ENCODE results near the gene PRDX5. TPM values are rescaled to one million over a fixed set of nuclear protein-coding genes. Genes with fewer than 3 reads are reported as not detected.

The PRDX5 gene
- total RNA-seq, 1 experiment from 2014 or later, result 165 TPM

- H3K9me3 Mint-ChIP-seq (ENCODE audit: low read depth, unreplicated experiment), result no peaks in the 10 kb centered on the region
- peak; percentile 87 for DNase-seq
- peak within 1 kb of the TSS; percentile 63 for H3K27ac Mint-ChIP-seq (ENCODE audit: unreplicated experiment)
- CTCF ChIA-PET, result interaction anchor here (0.6 to 2.1 kb wide), 6 partner anchors 13 to 46 kb away, joined by 3 to 8 read pairs (median 5); partner anchors contain the start of genes PLCB3, PRDX5 and TRMT112
- peaks cover 22% of the 10 kb centered on the region for H3K4me1 Mint-ChIP-seq (ENCODE audit: low read depth, unreplicated experiment)
- peak within 1 kb of the TSS; percentile 68 for H3K4me3 Mint-ChIP-seq (ENCODE audit: low read depth, unreplicated experiment)
- intact Hi-C loops (cut with micrococcal nuclease; ENCODE audit: unreplicated experiment), result no loop called here
- peaks cover 14% of the 10 kb centered on the region for H3K27me3 Mint-ChIP-seq (ENCODE audit: unreplicated experiment)
- TF ChIP-seq CTCF (IDR thresholded peaks at IDR 0.05; ENCODE audit: unreplicated experiment), result no peak
- BruUV-seq (replicated peaks), result TSS peak; percentile 89
- peaks cover 45% of the 10 kb centered on the region for H3K36me3 Mint-ChIP-seq (ENCODE audit: insufficient read depth, unreplicated experiment)
Measured at GRCh38 chr11:64284962-64285884, 32.7 kb upstream of the PRDX5 start, which contains the start of gene GPR137. Gene GPR137 (plus strand): TSS chr11:64285848. CDS start chr11:64286525, 677 bp downstream.

- peak overlapping the region; percentile 1 for H3K27ac Mint-ChIP-seq (ENCODE audit: unreplicated experiment)
- peak overlapping the region; percentile 68 for H3K4me3 Mint-ChIP-seq (ENCODE audit: low read depth, unreplicated experiment)
- CTCF ChIA-PET, result interaction anchor here (1.7 to 2.1 kb wide), 2 partner anchors 15 to 18 kb away, joined by 5 to 8 read pairs; no protein-coding TSS in a partner anchor
- peak; percentile 56 for DNase-seq
- peaks cover 48% of the 10 kb centered on the region for H3K36me3 Mint-ChIP-seq (ENCODE audit: insufficient read depth, unreplicated experiment)
- peaks cover 29% of the 10 kb centered on the region for H3K4me1 Mint-ChIP-seq (ENCODE audit: low read depth, unreplicated experiment)
- no peak for TF ChIP-seq CTCF (IDR thresholded peaks at IDR 0.05; ENCODE audit: unreplicated experiment)
- no peaks in the 10 kb centered on the region for H3K9me3 Mint-ChIP-seq (ENCODE audit: low read depth, unreplicated experiment)
- H3K27me3 Mint-ChIP-seq (ENCODE audit: unreplicated experiment), result peaks cover 23% of the 10 kb centered on the region
- BruUV-seq (replicated peaks), result no TSS peak
- intact Hi-C loops (cut with micrococcal nuclease; ENCODE audit: unreplicated experiment), result no loop called here
Measured at GRCh38 chr11:64285885-64286800, 31.8 kb upstream of the PRDX5 start.

- CTCF ChIA-PET, result no interaction called here
- Mint-ChIP-seq H3K4me3 (ENCODE audit: low read depth, unreplicated experiment) (peak overlapping the region; percentile 68), H3K36me3 (ENCODE audit: insufficient read depth, unreplicated experiment) (peaks cover 43% of the 10 kb centered on the region), H3K27ac (ENCODE audit: unreplicated experiment) (peak overlapping the region; percentile 1), H3K4me1 (ENCODE audit: low read depth, unreplicated experiment) (peaks cover 23% of the 10 kb centered on the region), H3K9me3 (ENCODE audit: low read depth, unreplicated experiment) (no peaks in the 10 kb centered on the region), H3K27me3 (ENCODE audit: unreplicated experiment) (peaks cover 25% of the 10 kb centered on the region)
- TF ChIP-seq CTCF (IDR thresholded peaks at IDR 0.05; ENCODE audit: unreplicated experiment), result no peak
- intact Hi-C loops (cut with micrococcal nuclease; ENCODE audit: unreplicated experiment), result no loop called here
- DNase-seq, result no peak
- BruUV-seq (replicated peaks), result no TSS peak
Measured at GRCh38 chr11:64286801-64287159, 31.1 kb upstream of the PRDX5 start.

GRCh38 chr11:64287676-64288352 lies 30.1 kb upstream of the PRDX5 start:
- Mint-ChIP-seq H3K9me3 (ENCODE audit: low read depth, unreplicated experiment) (no peaks in the 10 kb centered on the region), H3K27me3 (ENCODE audit: unreplicated experiment) (peaks cover 35% of the 10 kb centered on the region), H3K4me3 (ENCODE audit: low read depth, unreplicated experiment) (no peak overlapping the region), H3K36me3 (ENCODE audit: insufficient read depth, unreplicated experiment) (peaks cover 34% of the 10 kb centered on the region), H3K27ac (ENCODE audit: unreplicated experiment) (no peak overlapping the region), H3K4me1 (ENCODE audit: low read depth, unreplicated experiment) (peaks cover 17% of the 10 kb centered on the region)
- no peak for TF ChIP-seq CTCF (IDR thresholded peaks at IDR 0.05; ENCODE audit: unreplicated experiment)
- no TSS peak for BruUV-seq (replicated peaks)
- intact Hi-C loops (cut with micrococcal nuclease; ENCODE audit: unreplicated experiment), result no loop called here
- no peak for DNase-seq
- CTCF ChIA-PET, result no interaction called here

Data from Calu3 (cell line).